HG02571 (cell line): ENCODE results near the gene CCDC146.
"Not testable (repeated sequence)": the region's sequence is repeated elsewhere in the genome, so short reads cannot be mapped to it uniquely, and the experiment has no call there.

Experiments
- ATAC-seq: cut with Tn5 transposase; IDR thresholded peaks from one replicate; pipeline ENCODE4 v1.9.1; 2021; ENCODE audit warnings: mild to moderate bottlenecking, moderate library complexity; ENCODE audit not compliant: unreplicated experiment

Gene CCDC146

GRCh38 chr7:77197141-77197540 is 74.7 kb downstream of the CCDC146 start:
- no peak for ATAC-seq

GRCh38 chr7:77199013-77199966 is 76.9 kb downstream of the CCDC146 start, which contains the start of gene FGL2:
Gene FGL2 (minus strand): TSS chr7:77199819. CDS start chr7:77199793, 26 bp downstream.
- no peak for ATAC-seq

GRCh38 chr7:77200542-77200941 is 78.1 kb downstream of the CCDC146 start:
- ATAC-seq: no peak

GRCh38 chr7:77202481-77202976 is 80.1 kb downstream of the CCDC146 start:
- ATAC-seq: peak; percentile 96

- ATAC-seq: no peak
Measured at GRCh38 chr7:77205706-77206105, 83.3 kb downstream of the CCDC146 start.

- no peak for ATAC-seq
Measured at GRCh38 chr7:77208416-77208815, 86.0 kb downstream of the CCDC146 start.

- ATAC-seq: no peak
Measured at GRCh38 chr7:77209479-77210139, 87.2 kb downstream of the CCDC146 start.

- no peak for ATAC-seq
Measured at GRCh38 chr7:77216181-77216845, 93.9 kb downstream of the CCDC146 start.

- no peak for ATAC-seq
Measured at GRCh38 chr7:77217474-77218185, 95.2 kb downstream of the CCDC146 start.

GRCh38 chr7:77219701-77220331 is 97.4 kb downstream of the CCDC146 start:
- not testable (repeated sequence) for ATAC-seq

GRCh38 chr7:77222065-77222464 is 99.7 kb downstream of the CCDC146 start:
- no peak for ATAC-seq

GRCh38 chr7:77222819-77223218 is 100.4 kb downstream of the CCDC146 start:
- ATAC-seq: no peak

GRCh38 chr7:77223261-77223660 is 100.8 kb downstream of the CCDC146 start:
- no peak for ATAC-seq

- ATAC-seq: no peak
Measured at GRCh38 chr7:77226357-77226839, 104.0 kb downstream of the CCDC146 start.

- not testable (repeated sequence) for ATAC-seq
Measured at GRCh38 chr7:77228795-77229194, 106.4 kb downstream of the CCDC146 start.

- no peak for ATAC-seq
Measured at GRCh38 chr7:77232467-77232866, 110.1 kb downstream of the CCDC146 start.

- ATAC-seq: no peak
Measured at GRCh38 chr7:77235276-77235675, 112.9 kb downstream of the CCDC146 start.

- no peak for ATAC-seq
Measured at GRCh38 chr7:77238703-77239136, 116.3 kb downstream of the CCDC146 start.

GRCh38 chr7:77239471-77239870 is 117.1 kb downstream of the CCDC146 start:
- ATAC-seq: no peak

GRCh38 chr7:77242068-77242467 is 119.7 kb downstream of the CCDC146 start:
- ATAC-seq: no peak
